Lung (tissue), 13 donors: Measurements from ENCODE around the gene RAB30. TPM values are rescaled to one million over a fixed set of nuclear protein-coding genes. Genes with fewer than 3 reads are reported as not detected.

Experiments
- ATAC-seq: fragments of 200-7000 bp; cut with Tn5 transposase; one replicate; pipeline ENCODE4 v1.9.1; 2020; ENCODE audit warnings: moderate number of reproducible peaks; ENCODE audit not compliant: insufficient read depth, low FRiP score
- DNase-seq, 3 donors: peaks; one replicate each; pipeline ENCODE4 v3.0.0-alpha.2; 2013 to 2017
- H3K27ac ChIP-seq, 2 donors: one replicate each; pipeline ENCODE4 v1.5.1; 2013; ENCODE audit warnings: mild to moderate bottlenecking in 2 of 2, moderate library complexity in 2 of 2, control low read depth in 1 of 2, inconsistent platforms in 1 of 2, low read depth in 1 of 2, low read length in 1 of 2
- H3K27me3 ChIP-seq, 3 donors: one replicate each; pipeline ENCODE4 v1.5.1; 2013; ENCODE audit warnings: low read length in 2 of 3; ENCODE audit not compliant: control insufficient read depth in 3 of 3, insufficient read depth in 3 of 3
- H3K36me3 ChIP-seq, 4 donors: one replicate each; pipeline ENCODE4 v1.5.1; 2013; ENCODE audit warnings: low read length in 4 of 4, mild to moderate bottlenecking in 1 of 4, moderate library complexity in 1 of 4; ENCODE audit not compliant: control insufficient read depth in 4 of 4, insufficient read depth in 4 of 4
- H3K4me1 ChIP-seq, 5 donors: one replicate each; pipeline ENCODE4 v1.5.1; 2013; ENCODE audit warnings: low read length in 5 of 5, mild to moderate bottlenecking in 2 of 5, moderate library complexity in 1 of 5; ENCODE audit not compliant: control insufficient read depth in 5 of 5, insufficient read depth in 5 of 5
- H3K4me3 ChIP-seq: one replicate; pipeline ENCODE4 v1.5.1; 2013; ENCODE audit warnings: mild to moderate bottlenecking, control low read depth, moderate library complexity
- H3K9ac ChIP-seq, 2 donors: one replicate each; pipeline ENCODE4 v1.5.1; 2013; ENCODE audit warnings: low read length in 2 of 2, control low read depth in 1 of 2; ENCODE audit not compliant: insufficient read depth in 1 of 2
- H3K9me3 ChIP-seq, 4 donors: one replicate each; pipeline ENCODE4 v1.5.1; 2013; ENCODE audit warnings: low read length in 3 of 4, mild to moderate bottlenecking in 1 of 4, moderate library complexity in 1 of 4; ENCODE audit not compliant: control insufficient read depth in 4 of 4, insufficient read depth in 3 of 4
- CTCF ChIP-seq: IDR thresholded peaks from 2 replicates; pipeline ENCODE4 v1.5.1; 2012; ENCODE audit warnings: mild to moderate bottlenecking; ENCODE audit errors: control extremely low read depth, extremely low read depth
- WGBS, 2 donors: extraction: QIAGEN DNeasy Blood & Tissue Kit; methylation state at CpG; one replicate each; pipeline ENCODE4 v1.1.7; 2013; 5-methylcytosine and 5-hydroxymethylcytosine counted together
- polyA plus RNA-seq, 2 donors: library from polyadenylated mRNA; stranded (reverse); fragments of 200-250 nt; gene quantifications; one replicate each; pipeline ENCODE4 v1.2.1, GENCODE V29; 2013
- small RNA-seq: library from RNA; depleted of rRNA; stranded (forward); fragments of <200 nt; gene quantifications from one replicate; pipeline ENCODE3, GENCODE V24; 2014; ENCODE audit warnings: low replicate concordance
- total RNA-seq, 2 donors: library from RNA; depleted of rRNA in 1 of 2; stranded (reverse); fragments of >200 nt in 1 of 2; gene quantifications; one replicate each; pipeline ENCODE4 v1.2.1, GENCODE V29; 2014 to 2021
- donor health status: control.
- donor health status: control.
- donor health status: Bipolar disorder and iron deficiency.
- donor health status: healthy.
- donor health status: DM: yes; HTN: yes; CAD: no.

RAB30 gene
- total and polyA plus RNA-seq, 4 donors = 1.6 to 25.5 (median 7.5) TPM

- Histone ChIP-seq H3K27ac (no peak overlapping the region), H3K9ac (no peak overlapping the region), H3K9me3 (no peaks in the 10 kb centered on the region), H3K36me3 (no peaks in the 10 kb centered on the region), H3K4me3 (no peak overlapping the region), H3K4me1 (no peaks in the 10 kb centered on the region), H3K27me3 (no peaks in the 10 kb centered on the region)
- DNase-seq (no peak), ATAC-seq (no peak)
- TF ChIP-seq CTCF = no peak
- 93 to 96% methylated on average over 5 of the region's 5 CpGs for WGBS, 2 donors
These were observed 147.0 kb downstream of the RAB30 start for GRCh38 chr11:82924522-82925224.

Small RNAs within 50 kb of the gene (small RNA-seq; reads per million reads assigned to genes)
- not detected for gene SNORA70E

Other genes starting within 250 kb of the RAB30 start
- 100 to 1,000 TPM in 1 of 2 donors, 10 to 100 TPM in 1; 47.3 to 126 TPM for gene PRCP, start 171.5 kb downstream of the RAB30 start, total RNA-seq
- 10 to 100 TPM; 25.4 to 45.9 TPM for gene PRCP, start 171.5 kb downstream of the RAB30 start, polyA plus RNA-seq
- 1 to 10 TPM; 2.1 to 2.8 TPM for gene DDIAS, start 170.2 kb downstream of the RAB30 start, total RNA-seq
- gene DDIAS, start 170.2 kb downstream of the RAB30 start, polyA plus RNA-seq = under 1 TPM; 0.71 to 0.78 TPM
- gene PCF11, start 85.2 kb upstream of the RAB30 start, total RNA-seq = 10 to 100 TPM; 60.6 to 63.3 TPM
- gene PCF11, start 85.2 kb upstream of the RAB30 start, polyA plus RNA-seq = 10 to 100 TPM; 28.9 to 29.5 TPM
- gene ANKRD42, start 121.8 kb upstream of the RAB30 start, total RNA-seq = 10 to 100 TPM; 17.0 to 20.3 TPM
- 1 to 10 TPM; 7.5 to 8.0 TPM for gene ANKRD42, start 121.8 kb upstream of the RAB30 start, polyA plus RNA-seq
- gene CCDC90B, start 214.5 kb upstream of the RAB30 start, total RNA-seq = 10 to 100 TPM; 19.0 to 60.9 TPM
- 10 to 100 TPM; 18.8 to 24.6 TPM for gene CCDC90B, start 214.5 kb upstream of the RAB30 start, polyA plus RNA-seq